ENCODE measurements around the gene STAT6. TPM values are rescaled to one million over a fixed set of nuclear protein-coding genes. Genes with fewer than 3 reads are reported as not detected.

STAT6 gene
- total and polyA plus RNA-seq, 10 of the 15 experiments (the other 5 are each of a cell fraction or from before 2014, with no cell fraction given): 14.2 to 176 (median 89.6) TPM

GRCh38 chr12:57146961-57147944, 36.1 kb upstream of the STAT6 start, which contains the start of gene LRP1-AS (continued):
- TF ChIP-seq ZBTB4 (CRISPR knock-in tag; IDR thresholded peaks at IDR 0.05) (no peak), MEF2A (IDR thresholded peaks at IDR 0.05; ENCODE audit: insufficient read depth, low read depth, low read length) (no peak), EP300 (IDR thresholded peaks at IDR 0.05; ENCODE audit: borderline replicate concordance in 1 of 2, control insufficient read depth in 1 of 2, low read depth in 2 of 2, low read length in 2 of 2) (no peak), MTA2 (IDR thresholded peaks at IDR 0.05; ENCODE audit: low read depth) (no peak), ZNF24 (IDR thresholded peaks at IDR 0.05) (no peak), FOS (IDR thresholded peaks at IDR 0.05; ENCODE audit: borderline replicate concordance, extremely low read depth, insufficient read length) (no peak), NFYA (IDR thresholded peaks at IDR 0.05; ENCODE audit: borderline replicate concordance, low read depth, low read length) (no peak), NR2C1 (IDR thresholded peaks at IDR 0.05) (no peak), NRF1 (conservative IDR thresholded peaks at IDR 0.05; ENCODE audit: low read depth, low read length) (no peak), MTA3 (IDR thresholded peaks at IDR 0.05; ENCODE audit: borderline replicate concordance, low read length) (no peak)
